Breast epithelium (tissue), 4 donors: ENCODE measurements around the gene KLF7. TPM values are rescaled to one million over a fixed set of nuclear protein-coding genes. Genes with fewer than 3 reads are reported as not detected.

Experiments
- DNase-seq, 2 donors: peaks; one replicate each; pipeline ENCODE4 v3.0.0-alpha.2; 2019; ENCODE audit warnings: low spot score in 2 of 2
- H3K27ac ChIP-seq, 2 donors: fragments of 200-600 bp; sonication (generic) in 1 of 2; one replicate each; pipeline ENCODE4 v1.5.1; 2016 to 2019; ENCODE audit warnings: mild to moderate bottlenecking in 1 of 2
- H3K27me3 ChIP-seq, 2 donors: fragments of 200-600 bp; sonication (generic) in 1 of 2; one replicate each; pipeline versions ENCODE4 v1.5.1 to v1.6.0; 2017 to 2019; ENCODE audit warnings: control low read depth in 1 of 2, mild to moderate bottlenecking in 1 of 2
- H3K36me3 ChIP-seq: fragments of 200-600 bp; one replicate; pipeline ENCODE4 v1.5.1; 2019
- H3K4me1 ChIP-seq, 2 donors: fragments of 200-600 bp; sonication (generic); one replicate each; pipeline ENCODE4 v1.5.1; 2016 to 2019; ENCODE audit warnings: control low read depth in 1 of 2
- H3K4me3 ChIP-seq, 3 donors: fragments of 200-600 bp; sonication (generic); 1 replicate in 2 of 3; 2 replicates in 1 of 3; pipeline ENCODE4 v1.5.1; 2016 to 2019; ENCODE audit warnings: mild to moderate bottlenecking in 3 of 3, moderate library complexity in 2 of 3
- H3K9me3 ChIP-seq, 2 donors: fragments of 200-600 bp; sonication (generic) in 1 of 2; one replicate each; pipeline ENCODE4 v1.5.1; 2016 to 2019; ENCODE audit warnings: control low read depth in 1 of 2
- POLR2A ChIP-seq: fragments of 450-650 bp; IDR thresholded peaks from one replicate; pipeline ENCODE4 v1.6.1; 2016; ENCODE audit warnings: antibody characterized with exemption, mild to moderate bottlenecking, moderate library complexity
- POLR2AphosphoS5 ChIP-seq, 3 donors: sonication (generic); formaldehyde crosslinking; IDR thresholded peaks; one replicate each; pipeline ENCODE4 v1.6.1; 2017; ENCODE audit warnings: antibody characterized with exemption in 3 of 3
- intact Hi-C: fragments of 100-400 bp; cut with DNase I; formaldehyde crosslinking; loops from one replicate; pipeline ENCODE4 v1.15.1; 2023; ENCODE audit warnings: low total_unique reads
- total RNA-seq, 3 donors: library from RNA; depleted of rRNA; stranded (reverse); fragments of >200 nt; gene quantifications; one replicate each; pipeline ENCODE4 v1.1.0, GENCODE V29; 2016
- TF ChIP-seq, protein P1 (sequence below), 3 donors: fragments of 450-650 bp; IDR thresholded peaks; one replicate each; pipeline ENCODE4 v1.5.1; 2016 to 2017; ENCODE audit warnings: antibody characterized with exemption in 3 of 3, mild to moderate bottlenecking in 3 of 3, moderate library complexity in 3 of 3

KLF7 gene
- total RNA-seq, 3 donors from 2014 or later: 21.0 to 40.7 (median 37.3) TPM

GRCh38 chr2:207110310-207110709 is 55.4 kb downstream of the KLF7 start:
- H3K4me1 ChIP-seq: no peaks in the 10 kb centered on the region
- intact Hi-C loops: no loop called here
- TF ChIP-seq POLR2AphosphoS5 (IDR thresholded peaks at IDR 0.05): no peak
- TF ChIP-seq, protein P1, sequence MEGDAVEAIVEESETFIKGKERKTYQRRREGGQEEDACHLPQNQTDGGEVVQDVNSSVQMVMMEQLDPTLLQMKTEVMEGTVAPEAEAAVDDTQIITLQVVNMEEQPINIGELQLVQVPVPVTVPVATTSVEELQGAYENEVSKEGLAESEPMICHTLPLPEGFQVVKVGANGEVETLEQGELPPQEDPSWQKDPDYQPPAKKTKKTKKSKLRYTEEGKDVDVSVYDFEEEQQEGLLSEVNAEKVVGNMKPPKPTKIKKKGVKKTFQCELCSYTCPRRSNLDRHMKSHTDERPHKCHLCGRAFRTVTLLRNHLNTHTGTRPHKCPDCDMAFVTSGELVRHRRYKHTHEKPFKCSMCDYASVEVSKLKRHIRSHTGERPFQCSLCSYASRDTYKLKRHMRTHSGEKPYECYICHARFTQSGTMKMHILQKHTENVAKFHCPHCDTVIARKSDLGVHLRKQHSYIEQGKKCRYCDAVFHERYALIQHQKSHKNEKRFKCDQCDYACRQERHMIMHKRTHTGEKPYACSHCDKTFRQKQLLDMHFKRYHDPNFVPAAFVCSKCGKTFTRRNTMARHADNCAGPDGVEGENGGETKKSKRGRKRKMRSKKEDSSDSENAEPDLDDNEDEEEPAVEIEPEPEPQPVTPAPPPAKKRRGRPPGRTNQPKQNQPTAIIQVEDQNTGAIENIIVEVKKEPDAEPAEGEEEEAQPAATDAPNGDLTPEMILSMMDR (IDR thresholded peaks at IDR 0.05): no peak
- no peak for TF ChIP-seq POLR2A
- H3K4me3 ChIP-seq: no peak overlapping the region
- H3K36me3 ChIP-seq: no peaks in the 10 kb centered on the region
- H3K27me3 ChIP-seq: no peaks in the 10 kb centered on the region
- H3K27ac ChIP-seq: no peak overlapping the region
- DNase-seq: no peak
- H3K9me3 ChIP-seq: no peaks in the 10 kb centered on the region

- Histone ChIP-seq H3K4me3 (no peak overlapping the region), H3K4me1 (no peaks in the 10 kb centered on the region), H3K9me3 (no peaks in the 10 kb centered on the region), H3K27ac (no peak overlapping the region), H3K27me3 (no peaks in the 10 kb centered on the region), H3K36me3 (no peaks in the 10 kb centered on the region)
- no peak for TF ChIP-seq POLR2AphosphoS5 (IDR thresholded peaks at IDR 0.05)
- TF ChIP-seq, protein P1 (IDR thresholded peaks at IDR 0.05): no peak
- no peak for TF ChIP-seq POLR2A
- DNase-seq: no peak
- intact Hi-C loops: no loop called here
These were observed 56.0 kb downstream of the KLF7 start for GRCh38 chr2:207109768-207110167.

GRCh38 chr2:207108440-207108839 is 57.3 kb downstream of the KLF7 start:
- TF ChIP-seq, protein P1 (IDR thresholded peaks at IDR 0.05): no peak
- no peak for TF ChIP-seq POLR2AphosphoS5 (IDR thresholded peaks at IDR 0.05)
- no peak for TF ChIP-seq POLR2A
- Histone ChIP-seq H3K27me3 (no peaks in the 10 kb centered on the region), H3K27ac (no peak overlapping the region), H3K9me3 (no peaks in the 10 kb centered on the region), H3K4me3 (no peak overlapping the region), H3K36me3 (no peaks in the 10 kb centered on the region), H3K4me1 (no peaks in the 10 kb centered on the region)
- no peak for DNase-seq
- intact Hi-C loops: no loop called here

GRCh38 chr2:207107551-207107950 is 58.2 kb downstream of the KLF7 start:
- Histone ChIP-seq H3K36me3 (no peaks in the 10 kb centered on the region), H3K27me3 (no peaks in the 10 kb centered on the region), H3K9me3 (no peaks in the 10 kb centered on the region), H3K4me1 (no peaks in the 10 kb centered on the region), H3K4me3 (no peak overlapping the region), H3K27ac (no peak overlapping the region)
- no peak for DNase-seq
- intact Hi-C loops: no loop called here
- TF ChIP-seq POLR2A (no peak), POLR2AphosphoS5 (IDR thresholded peaks at IDR 0.05) (no peak)
- TF ChIP-seq, protein P1 (IDR thresholded peaks at IDR 0.05): no peak

GRCh38 chr2:207107131-207107530 is 58.6 kb downstream of the KLF7 start:
- no peaks in the 10 kb centered on the region for H3K4me1 ChIP-seq
- no peaks in the 10 kb centered on the region for H3K27me3 ChIP-seq
- no peak for DNase-seq
- H3K4me3 ChIP-seq: no peak overlapping the region
- TF ChIP-seq POLR2AphosphoS5 (IDR thresholded peaks at IDR 0.05): no peak
- TF ChIP-seq, protein P1 (IDR thresholded peaks at IDR 0.05): no peak
- H3K36me3 ChIP-seq: no peaks in the 10 kb centered on the region
- intact Hi-C loops: no loop called here
- no peak overlapping the region for H3K27ac ChIP-seq
- no peaks in the 10 kb centered on the region for H3K9me3 ChIP-seq
